SU-DHL-6 (cell line): ENCODE measurements around the gene GRAMD1A.

Experiments used
- CTCF ChIP-seq: fragments of 200-600 bp; sonication (generic); IDR thresholded peaks from one replicate; pipeline ENCODE4 v1.5.1; 2017; ENCODE audit warnings: antibody characterized with exemption, mild to moderate bottlenecking, low read length, moderate library complexity; ENCODE audit not compliant: insufficient read depth, poor library complexity, severe bottlenecking
- EZH2phosphoT487 ChIP-seq: fragments of 200-600 bp; sonication (generic), shearing (Covaris generic); conservative IDR thresholded peaks from 2 replicates; pipeline ENCODE4 v1.6.1; 2018; ENCODE audit warnings: mild to moderate bottlenecking, antibody characterized with exemption, low read length, moderate library complexity, mixed read lengths

GRCh38 chr19:35075202-35076025 lies 75.3 kb downstream of the GRAMD1A start:
- TF ChIP-seq EZH2phosphoT487 = no peak
- no peak for TF ChIP-seq CTCF
